Lower lobe of right lung (tissue), 2 donors: ENCODE results near the gene LRGUK. TPM values are rescaled to one million over a fixed set of nuclear protein-coding genes. Genes with fewer than 3 reads are reported as not detected.

Source experiments
- ATAC-seq, 2 donors: fragments of 200-7000 bp; cut with Tn5 transposase; one replicate each; pipeline ENCODE4 v1.9.1; 2020 to 2022; ENCODE audit warnings: mild to moderate bottlenecking in 2 of 2, moderate library complexity in 2 of 2
- DNase-seq: peaks from one replicate; pipeline ENCODE4 v3.0.0-alpha.2; 2020
- H3K27ac ChIP-seq: fragments of 200-600 bp; one replicate; pipeline ENCODE4 v1.8.0; 2022
- H3K27me3 ChIP-seq: fragments of 200-600 bp; one replicate; pipeline ENCODE4 v1.8.0; 2022; ENCODE audit warnings: low read depth
- H3K36me3 ChIP-seq: fragments of 200-600 bp; one replicate; pipeline ENCODE4 v1.8.0; 2022; ENCODE audit warnings: mild to moderate bottlenecking
- H3K4me1 ChIP-seq: fragments of 200-600 bp; one replicate; pipeline ENCODE4 v1.8.0; 2022
- H3K4me3 ChIP-seq: fragments of 200-600 bp; one replicate; pipeline ENCODE4 v1.8.0; 2022; ENCODE audit warnings: mild to moderate bottlenecking
- H3K9me3 ChIP-seq: fragments of 200-600 bp; one replicate; pipeline ENCODE4 v1.8.0; 2022
- intact Hi-C: fragments of 100-400 bp; cut with DNase I; formaldehyde crosslinking; loops from one replicate; pipeline ENCODE4 v1.11.0; 2022
- total RNA-seq: library from RNA; stranded (reverse); fragmentation: NEBNext Ultra II Directional; extraction: Animal tissue kit (Norgen Biotek cat#: 25700); gene quantifications from one replicate; pipeline ENCODE4 v1.2.1, GENCODE V29; 2021
- TF ChIP-seq, protein P1 (sequence below): fragments of 200-600 bp; IDR thresholded peaks from one replicate; pipeline ENCODE4 v1.8.0; 2022; ENCODE audit warnings: antibody characterized with exemption, mild to moderate bottlenecking
- donor health status: DM: no; HTN: yes; CAD: no; lungs with severe emphysema.

LRGUK gene
- total RNA-seq, 1 donor from 2014 or later = 1.8 TPM

DNA sequence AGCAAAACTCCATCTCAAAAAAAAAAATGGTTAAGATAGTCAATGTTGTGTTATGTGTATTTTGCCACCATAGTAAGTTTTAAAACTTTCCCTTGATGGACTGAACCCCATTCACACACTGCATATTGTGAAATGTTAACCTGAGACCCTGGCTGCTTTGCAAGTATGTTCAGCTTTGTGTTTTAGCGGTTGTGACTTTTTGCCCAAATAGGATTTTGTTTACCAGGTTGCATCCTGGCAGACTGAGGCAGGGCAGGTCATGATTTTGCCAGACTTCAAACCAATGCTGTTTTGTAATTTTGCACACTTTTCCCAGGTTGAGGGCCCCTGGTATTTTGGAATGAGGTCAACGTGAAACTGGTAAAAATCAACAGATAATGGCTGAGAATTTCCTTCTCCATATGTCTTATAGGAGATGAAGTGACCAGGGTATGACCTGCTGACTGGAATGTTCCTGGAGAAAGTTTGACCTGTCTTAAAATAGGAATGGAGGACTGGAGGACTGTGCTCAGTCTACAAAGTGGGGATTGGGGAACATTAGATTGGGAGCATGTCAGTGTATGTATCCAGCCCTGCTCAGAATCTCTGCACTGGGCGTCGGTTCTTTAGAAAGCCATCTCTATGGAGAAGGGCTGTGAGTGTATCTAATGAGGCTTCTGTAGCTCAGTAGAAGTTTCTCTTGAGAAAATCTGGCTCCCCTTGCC, 76.2 kb downstream of the LRGUK start:
- TF ChIP-seq, protein P1, sequence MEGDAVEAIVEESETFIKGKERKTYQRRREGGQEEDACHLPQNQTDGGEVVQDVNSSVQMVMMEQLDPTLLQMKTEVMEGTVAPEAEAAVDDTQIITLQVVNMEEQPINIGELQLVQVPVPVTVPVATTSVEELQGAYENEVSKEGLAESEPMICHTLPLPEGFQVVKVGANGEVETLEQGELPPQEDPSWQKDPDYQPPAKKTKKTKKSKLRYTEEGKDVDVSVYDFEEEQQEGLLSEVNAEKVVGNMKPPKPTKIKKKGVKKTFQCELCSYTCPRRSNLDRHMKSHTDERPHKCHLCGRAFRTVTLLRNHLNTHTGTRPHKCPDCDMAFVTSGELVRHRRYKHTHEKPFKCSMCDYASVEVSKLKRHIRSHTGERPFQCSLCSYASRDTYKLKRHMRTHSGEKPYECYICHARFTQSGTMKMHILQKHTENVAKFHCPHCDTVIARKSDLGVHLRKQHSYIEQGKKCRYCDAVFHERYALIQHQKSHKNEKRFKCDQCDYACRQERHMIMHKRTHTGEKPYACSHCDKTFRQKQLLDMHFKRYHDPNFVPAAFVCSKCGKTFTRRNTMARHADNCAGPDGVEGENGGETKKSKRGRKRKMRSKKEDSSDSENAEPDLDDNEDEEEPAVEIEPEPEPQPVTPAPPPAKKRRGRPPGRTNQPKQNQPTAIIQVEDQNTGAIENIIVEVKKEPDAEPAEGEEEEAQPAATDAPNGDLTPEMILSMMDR = no peak
- intact Hi-C loops = no loop called here
- no peak for DNase-seq
- no peaks in the 10 kb centered on the region for H3K9me3 ChIP-seq
- no peaks in the 10 kb centered on the region for H3K4me1 ChIP-seq
- no peaks in the 10 kb centered on the region for H3K27me3 ChIP-seq
- no peaks in the 10 kb centered on the region for H3K36me3 ChIP-seq
- no peak for ATAC-seq
- H3K27ac ChIP-seq = no peak overlapping the region
- H3K4me3 ChIP-seq = no peak overlapping the region

DNA sequence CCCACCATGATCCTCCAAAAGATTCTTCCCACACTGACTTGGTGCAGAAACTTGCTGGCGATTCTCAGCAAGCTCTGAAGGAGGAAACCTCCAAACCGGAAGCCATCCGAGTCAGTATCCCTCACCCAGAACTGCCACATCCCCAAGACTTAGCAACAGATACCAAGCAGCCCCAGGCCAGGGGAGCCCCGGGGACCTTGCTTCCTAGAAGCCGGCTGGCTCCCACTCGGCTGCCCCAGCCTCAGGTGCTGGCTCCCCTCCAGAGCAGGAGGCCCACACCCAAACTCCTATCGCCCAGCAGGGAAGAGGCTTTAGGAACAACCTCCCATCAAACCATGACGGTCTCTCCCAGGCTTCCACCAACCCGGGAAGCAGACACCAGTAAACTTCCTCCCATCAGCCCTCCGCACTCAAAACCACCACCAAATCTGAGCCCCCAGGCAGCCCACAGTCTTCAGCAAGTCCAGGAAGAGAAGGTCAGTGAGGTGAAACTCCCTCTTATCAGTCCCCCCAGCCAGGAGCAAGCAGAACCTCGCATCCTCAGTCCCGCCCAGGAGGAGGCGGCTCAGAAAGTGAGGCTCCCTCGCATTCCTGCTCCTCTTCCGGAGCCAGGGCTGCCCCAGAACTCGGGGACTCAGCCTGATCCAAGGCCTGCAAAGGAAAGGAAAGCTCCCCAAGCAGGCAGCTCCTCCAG, 82.3 kb downstream of the LRGUK start:
- TF ChIP-seq, protein P1 = no peak
- Histone ChIP-seq H3K9me3 (no peaks in the 10 kb centered on the region), H3K4me3 (no peak overlapping the region), H3K4me1 (no peaks in the 10 kb centered on the region), H3K36me3 (no peaks in the 10 kb centered on the region), H3K27ac (no peak overlapping the region), H3K27me3 (no peaks in the 10 kb centered on the region)
- intact Hi-C loops = no loop called here
- ATAC-seq = no peak
- DNase-seq = no peak

DNA sequence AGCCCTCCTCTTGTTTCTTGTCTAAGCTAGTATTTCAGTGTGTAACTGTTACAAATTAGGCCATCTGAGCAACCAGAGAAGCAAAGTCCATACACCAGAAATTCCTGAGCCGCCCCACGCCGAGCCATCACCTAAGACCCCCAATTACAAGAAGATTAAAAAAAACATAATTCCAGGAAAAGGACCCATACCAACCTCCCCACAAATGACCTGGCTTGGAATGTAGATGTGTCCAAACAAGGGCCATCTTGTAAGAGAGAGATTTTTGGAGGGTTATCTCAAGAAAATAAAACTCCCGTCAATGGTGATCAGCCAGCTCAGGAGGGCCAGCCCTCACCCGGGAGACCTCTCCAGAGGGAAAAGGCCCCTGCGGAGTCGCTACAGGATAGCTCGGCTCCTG, 83.1 kb downstream of the LRGUK start:
- ATAC-seq = no peak

DNA sequence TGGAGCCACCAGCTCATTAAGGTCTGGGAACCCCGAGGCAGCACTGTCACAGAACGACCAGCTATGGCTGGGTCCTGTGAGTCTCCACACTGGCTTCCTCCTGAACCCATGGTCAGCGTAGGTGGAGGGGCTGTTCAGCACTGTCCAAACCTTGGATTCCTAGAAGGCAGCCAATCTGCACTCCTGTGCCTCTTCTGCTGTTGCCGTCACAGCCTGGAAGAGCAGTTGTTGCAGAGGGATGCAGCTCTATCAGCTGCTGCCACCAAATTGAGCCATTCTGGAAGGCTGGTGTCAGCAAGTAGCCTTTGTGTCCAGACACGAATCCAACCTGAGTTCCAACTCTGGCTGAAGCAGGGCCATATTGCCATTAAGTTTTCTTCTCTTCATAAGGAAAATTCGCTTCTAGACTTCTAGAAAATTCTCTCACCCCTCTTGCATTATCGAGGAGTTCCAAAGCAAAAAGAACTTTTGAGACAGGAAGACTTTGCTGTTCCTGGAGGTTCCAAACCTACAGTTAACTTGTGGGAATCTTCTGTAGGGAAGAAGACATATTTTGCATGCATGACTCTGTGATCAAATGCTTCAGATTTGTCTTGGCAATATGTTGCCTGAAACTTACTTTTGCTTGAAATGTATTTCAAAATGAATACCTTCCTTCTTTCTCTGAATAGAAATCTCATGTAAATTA, 84.0 kb downstream of the LRGUK start:
- DNase-seq (no peak), ATAC-seq (no peak)
- TF ChIP-seq, protein P1 = no peak
- H3K9me3 ChIP-seq = no peaks in the 10 kb centered on the region
- H3K4me3 ChIP-seq = no peak overlapping the region
- H3K36me3 ChIP-seq = no peaks in the 10 kb centered on the region
- no peaks in the 10 kb centered on the region for H3K4me1 ChIP-seq
- H3K27ac ChIP-seq = no peak overlapping the region
- intact Hi-C loops = no loop called here
- no peaks in the 10 kb centered on the region for H3K27me3 ChIP-seq

More for the DNA sequence above, 83.1 kb downstream of the LRGUK start:
- no peaks in the 10 kb centered on the region for H3K4me1 ChIP-seq
- no peak overlapping the region for H3K27ac ChIP-seq
- no peak for DNase-seq
- TF ChIP-seq, protein P1 = no peak
- no peaks in the 10 kb centered on the region for H3K9me3 ChIP-seq
- no peaks in the 10 kb centered on the region for H3K27me3 ChIP-seq
- no peak overlapping the region for H3K4me3 ChIP-seq
- intact Hi-C loops = no loop called here
- no peaks in the 10 kb centered on the region for H3K36me3 ChIP-seq

DNA sequence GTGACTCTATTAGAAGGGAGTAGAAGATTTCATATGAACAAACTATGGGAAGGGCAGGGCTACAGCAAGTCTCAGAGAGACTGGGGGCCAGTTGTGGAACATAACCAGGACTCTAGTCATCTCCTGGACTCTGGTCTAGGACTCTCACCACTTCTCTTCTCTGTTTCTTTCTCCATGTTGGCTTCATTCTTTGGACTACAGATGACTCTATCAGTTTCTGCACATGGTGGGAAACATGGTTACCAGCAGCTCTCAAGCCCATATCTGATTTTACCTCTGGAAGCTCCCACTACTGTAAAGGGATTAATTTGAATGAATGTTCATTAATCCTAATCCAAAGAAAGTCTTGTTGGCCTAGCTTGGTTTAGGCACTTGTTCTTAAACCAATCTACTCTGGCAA, 84.7 kb downstream of the LRGUK start:
- no peaks in the 10 kb centered on the region for H3K36me3 ChIP-seq

More for the DNA sequence above, 84.7 kb downstream of the LRGUK start:
- H3K9me3 ChIP-seq = no peaks in the 10 kb centered on the region
- ATAC-seq = no peak
- TF ChIP-seq, protein P1 = no peak
- no peak overlapping the region for H3K27ac ChIP-seq
- no peaks in the 10 kb centered on the region for H3K27me3 ChIP-seq
- DNase-seq = no peak
- H3K4me3 ChIP-seq = no peak overlapping the region
- intact Hi-C loops = no loop called here
- H3K4me1 ChIP-seq = no peaks in the 10 kb centered on the region
